Cardiac atrium fibroblast (primary cell): Measurements from ENCODE around the gene BEX1. TPM values are rescaled to one million over a fixed set of nuclear protein-coding genes. Genes with fewer than 3 reads are reported as not detected.

ENCODE experiments used
- total RNA-seq: library from RNA; depleted of rRNA; stranded (reverse); fragments of >200 nt; gene quantifications from 2 replicates; pipeline ENCODE4 v1.2.3, GENCODE V29; 2015

Gene BEX1
- 0.32 and 1.3 TPM in 2 replicates for total RNA-seq

GRCh38 chrX:103063918-103064434, at the start of gene BEX1:
TSS of gene BEX1 (minus strand) at chrX:103064171. CDS start at chrX:103063274, 897 bp downstream.

GRCh38 chrX:103092942-103093341, 29.0 kb upstream of the BEX1 start, which contains the start of gene NXF3:
TSS of gene NXF3 (minus strand) at chrX:103093143. CDS start at chrX:103093023, 120 bp downstream.

Other genes with a start within 250 kb of the BEX1 start
- gene RAB40AL, start 126.9 kb downstream of the BEX1 start, total RNA-seq, result not detected in 2 replicates
- not detected in 2 replicates for gene NXF3, start 29.0 kb upstream of the BEX1 start, total RNA-seq
- 2.8 and 6.5 TPM in 2 replicates for gene BEX4, start 150.9 kb upstream of the BEX1 start, total RNA-seq
- 72.1 and 82.9 TPM in 2 replicates for gene TCEAL8, start 191.0 kb upstream of the BEX1 start, total RNA-seq
- gene TCEAL5, start 212.6 kb upstream of the BEX1 start, total RNA-seq, result not detected in 2 replicates
- not detected in 2 replicates for gene BEX2, start 246.8 kb upstream of the BEX1 start, total RNA-seq